Osteoblast (primary cell): ENCODE measurements around the gene BATF2. TPM values are rescaled to one million over a fixed set of nuclear protein-coding genes. Genes with fewer than 3 reads are reported as not detected.
"Not testable (repeated sequence)": the region's sequence is repeated elsewhere in the genome, so short reads cannot be mapped to it uniquely, and the experiment has no call there.

ENCODE experiments used
- DNase-seq: peaks from one replicate; pipeline ENCODE4 v3.0.0; 2011; ENCODE audit warnings: low spot score, mixed read lengths; ENCODE audit not compliant: insufficient read length; ENCODE audit errors: missing footprints
- H2AFZ ChIP-seq: 2 replicates; pipeline ENCODE4 v1.6.0; 2011; ENCODE audit warnings: mild to moderate bottlenecking, low read length
- H3K27ac ChIP-seq: 2 replicates; pipeline ENCODE4 v1.5.1; 2011; ENCODE audit warnings: mild to moderate bottlenecking, low read depth, low read length, moderate library complexity
- H3K27me3 ChIP-seq: 2 replicates; pipeline ENCODE4 v1.6.0; 2012; ENCODE audit warnings: mild to moderate bottlenecking, control low read depth, inconsistent platforms, low read length, moderate library complexity; ENCODE audit not compliant: insufficient read depth
- H3K36me3 ChIP-seq: 2 replicates; pipeline ENCODE4 v1.5.1; 2011; ENCODE audit warnings: mild to moderate bottlenecking, low read length, control low read depth, moderate library complexity; ENCODE audit not compliant: insufficient read depth
- H3K4me1 ChIP-seq: 2 replicates; pipeline ENCODE4 v1.5.1; 2011; ENCODE audit warnings: mild to moderate bottlenecking, low read length, control low read depth, moderate library complexity; ENCODE audit not compliant: insufficient read depth
- H3K4me2 ChIP-seq: 2 replicates; pipeline ENCODE4 v1.6.0; 2011; ENCODE audit warnings: mild to moderate bottlenecking, low read length; ENCODE audit not compliant: insufficient read depth
- H3K4me3 ChIP-seq: fragments of 200-600 bp; sonication (generic); 3 replicates; pipeline ENCODE4 v1.5.1; 2012; ENCODE audit warnings: mild to moderate bottlenecking, low read length, inconsistent platforms; ENCODE audit not compliant: insufficient read depth
- H3K79me2 ChIP-seq: 2 replicates; pipeline ENCODE4 v1.6.0; 2012; ENCODE audit warnings: mild to moderate bottlenecking, low read length, control low read depth, inconsistent platforms; ENCODE audit not compliant: insufficient read depth
- H3K9me3 ChIP-seq: 2 replicates; pipeline ENCODE4 v1.5.1; 2011; ENCODE audit warnings: low read depth, low read length, control low read depth
- H4K20me1 ChIP-seq: 2 replicates; pipeline ENCODE4 v1.6.0; 2012; ENCODE audit warnings: mild to moderate bottlenecking, low read length, control low read depth; ENCODE audit not compliant: insufficient read depth
- total RNA-seq: library from RNA; depleted of rRNA; stranded (reverse); fragments of >200 nt; gene quantifications from 2 replicates; pipeline ENCODE4 v1.2.3, GENCODE V29; 2012
- TF ChIP-seq, protein P1 (sequence below): IDR thresholded peaks from 2 replicates; pipeline ENCODE4 v1.5.1; 2011; ENCODE audit warnings: mild to moderate bottlenecking, low read depth, low read length, moderate library complexity; ENCODE audit errors: extremely low read depth

The BATF2 gene
- total RNA-seq, 1 donor = 1.4 TPM

DNA sequence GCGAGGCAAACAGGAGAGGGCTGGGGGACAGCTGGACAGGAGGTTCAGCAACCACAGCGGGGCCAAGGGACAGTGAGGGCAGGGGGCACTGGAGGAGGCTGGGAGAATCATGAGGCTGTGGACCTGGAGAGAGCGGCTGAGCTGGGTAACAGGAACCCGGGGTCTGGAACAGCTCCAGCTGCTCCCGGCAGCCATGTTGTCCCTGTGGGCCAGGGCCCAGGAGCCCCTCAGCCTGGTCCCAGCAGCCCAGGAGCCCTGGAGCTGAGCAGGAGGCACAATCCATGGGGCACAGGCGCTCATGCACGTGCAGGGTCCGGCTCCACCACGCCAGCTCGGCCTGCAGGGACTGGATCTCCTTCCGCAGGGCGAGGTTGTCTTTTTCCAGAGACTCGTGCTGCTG lies 7.4 kb downstream of the BATF2 start:
- Histone ChIP-seq H3K27ac (no peak overlapping the region), H2AFZ (no peak overlapping the region), H3K79me2 (no peaks in the 10 kb centered on the region), H3K4me2 (no peak overlapping the region), H3K9me3 (no peaks in the 10 kb centered on the region), H3K4me3 (no peak overlapping the region), H4K20me1 (no peaks in the 10 kb centered on the region), H3K27me3 (no peaks in the 10 kb centered on the region), H3K4me1 (peaks cover 5% of the 10 kb centered on the region), H3K36me3 (no peaks in the 10 kb centered on the region)
- TF ChIP-seq, protein P1, sequence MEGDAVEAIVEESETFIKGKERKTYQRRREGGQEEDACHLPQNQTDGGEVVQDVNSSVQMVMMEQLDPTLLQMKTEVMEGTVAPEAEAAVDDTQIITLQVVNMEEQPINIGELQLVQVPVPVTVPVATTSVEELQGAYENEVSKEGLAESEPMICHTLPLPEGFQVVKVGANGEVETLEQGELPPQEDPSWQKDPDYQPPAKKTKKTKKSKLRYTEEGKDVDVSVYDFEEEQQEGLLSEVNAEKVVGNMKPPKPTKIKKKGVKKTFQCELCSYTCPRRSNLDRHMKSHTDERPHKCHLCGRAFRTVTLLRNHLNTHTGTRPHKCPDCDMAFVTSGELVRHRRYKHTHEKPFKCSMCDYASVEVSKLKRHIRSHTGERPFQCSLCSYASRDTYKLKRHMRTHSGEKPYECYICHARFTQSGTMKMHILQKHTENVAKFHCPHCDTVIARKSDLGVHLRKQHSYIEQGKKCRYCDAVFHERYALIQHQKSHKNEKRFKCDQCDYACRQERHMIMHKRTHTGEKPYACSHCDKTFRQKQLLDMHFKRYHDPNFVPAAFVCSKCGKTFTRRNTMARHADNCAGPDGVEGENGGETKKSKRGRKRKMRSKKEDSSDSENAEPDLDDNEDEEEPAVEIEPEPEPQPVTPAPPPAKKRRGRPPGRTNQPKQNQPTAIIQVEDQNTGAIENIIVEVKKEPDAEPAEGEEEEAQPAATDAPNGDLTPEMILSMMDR = no peak
- DNase-seq = no peak

DNA sequence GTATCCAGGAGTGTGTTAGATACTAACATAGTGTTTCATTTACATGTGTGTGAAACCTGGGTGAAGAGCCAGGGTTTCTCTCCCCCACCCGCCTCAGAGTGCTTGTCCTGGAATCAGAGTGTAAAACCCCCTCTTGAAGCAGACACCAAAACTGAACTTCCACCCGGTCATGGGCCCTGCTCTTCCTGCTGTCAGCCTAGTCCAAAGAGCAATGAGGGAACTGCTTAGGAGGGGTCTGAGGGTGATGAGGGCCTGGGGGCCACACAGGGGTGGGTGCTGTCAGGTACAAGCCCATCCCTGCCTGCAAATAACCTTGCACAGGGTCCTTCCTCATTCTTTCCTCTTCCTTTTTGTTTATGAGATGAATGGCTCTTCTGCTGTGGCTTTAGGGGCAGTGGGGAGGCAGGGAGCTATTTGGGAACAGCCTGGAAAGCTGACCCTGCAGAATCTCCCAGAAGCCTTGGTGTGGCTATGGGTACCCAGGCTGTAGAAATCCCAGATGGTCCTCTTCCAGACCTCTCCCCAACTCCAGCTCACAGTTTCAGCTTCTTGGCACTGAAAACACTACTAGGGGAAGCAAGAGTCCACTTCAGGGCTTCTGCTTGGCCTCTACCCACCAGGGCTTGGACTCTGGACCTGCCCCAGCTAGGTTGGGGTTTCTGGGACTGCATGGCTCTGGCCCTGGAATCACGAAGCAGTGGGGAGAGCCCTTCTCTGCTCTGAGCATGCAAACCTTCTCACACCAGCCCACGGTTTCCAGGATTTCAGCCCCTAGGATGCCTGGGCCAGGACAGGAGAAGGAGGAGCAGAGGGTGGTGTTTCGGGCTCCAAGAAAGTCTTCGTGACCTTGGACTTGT lies 8.5 kb downstream of the BATF2 start:
- H3K27me3 ChIP-seq = no peaks in the 10 kb centered on the region
- H4K20me1 ChIP-seq = no peaks in the 10 kb centered on the region

DNA sequence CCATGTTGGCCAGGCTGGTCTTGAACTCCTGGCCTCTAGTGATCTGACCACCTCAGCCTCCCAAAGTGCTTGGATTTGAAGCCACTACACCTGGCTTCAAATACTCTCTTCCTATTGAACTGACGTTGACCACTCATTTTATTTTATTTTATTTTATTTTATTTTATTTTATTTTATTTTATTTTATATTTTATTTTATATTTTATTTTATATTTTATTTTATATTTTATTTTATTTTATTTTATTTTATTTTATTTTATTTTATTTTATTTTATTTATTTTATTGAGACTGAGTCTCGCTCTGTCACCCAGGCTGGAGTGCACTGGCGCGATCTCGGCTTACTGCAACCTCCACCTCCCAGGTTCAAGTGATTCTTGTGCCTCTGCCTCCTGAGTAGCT lies 13.4 kb downstream of the BATF2 start:
- H4K20me1 ChIP-seq, H3K27me3 ChIP-seq, H3K4me3 ChIP-seq, H3K36me3 ChIP-seq, H3K4me2 ChIP-seq, H3K4me1 ChIP-seq, H3K9me3 ChIP-seq, H3K27ac ChIP-seq, H2AFZ ChIP-seq, DNase-seq, H3K79me2 ChIP-seq: not testable (repeated sequence)

More for the DNA sequence above, 8.5 kb downstream of the BATF2 start:
- H3K36me3 ChIP-seq = no peaks in the 10 kb centered on the region
- H3K79me2 ChIP-seq = no peaks in the 10 kb centered on the region
- no peak overlapping the region for H3K4me3 ChIP-seq
- no peak overlapping the region for H2AFZ ChIP-seq
- H3K27ac ChIP-seq = no peak overlapping the region
- H3K9me3 ChIP-seq = no peaks in the 10 kb centered on the region
- DNase-seq = no peak
- TF ChIP-seq, protein P1 = no peak
- no peak overlapping the region for H3K4me2 ChIP-seq
- H3K4me1 ChIP-seq = peaks cover 5% of the 10 kb centered on the region

DNA sequence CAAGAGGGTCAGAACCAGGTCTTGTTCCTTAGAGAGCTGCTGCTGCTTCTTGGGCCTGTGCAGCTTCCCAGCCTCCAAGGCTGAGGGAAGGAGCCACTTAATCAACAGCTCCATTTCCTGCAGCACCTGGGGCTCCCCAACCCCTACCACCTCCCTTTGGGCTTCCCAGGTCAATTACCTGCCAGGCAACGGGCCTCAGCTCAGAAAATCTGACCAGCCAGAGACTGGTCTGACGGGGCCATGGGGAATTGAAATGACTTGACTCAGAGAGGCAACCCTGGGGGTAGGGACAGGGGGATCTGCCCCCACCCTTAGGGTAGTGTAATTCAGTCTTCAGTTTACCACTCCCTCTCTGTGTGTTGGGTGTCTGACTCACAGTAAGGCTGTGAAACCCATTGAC lies 20.1 kb downstream of the BATF2 start:
- Histone ChIP-seq H3K4me2 (no peak overlapping the region), H2AFZ (no peak overlapping the region), H3K79me2 (no peaks in the 10 kb centered on the region), H3K4me3 (no peak overlapping the region), H4K20me1 (no peaks in the 10 kb centered on the region), H3K36me3 (no peaks in the 10 kb centered on the region), H3K27ac (no peak overlapping the region), H3K9me3 (no peaks in the 10 kb centered on the region), H3K4me1 (peaks cover 4% of the 10 kb centered on the region), H3K27me3 (peaks cover 2% of the 10 kb centered on the region)
- TF ChIP-seq, protein P1 = no peak
- DNase-seq = no peak
